Islet precursor cell (in vitro differentiated cells): ENCODE data around the gene PRSS57.
A peak's percentile ranks its signal among the peaks of the same experiment; 100 is the strongest.
"Not testable (repeated sequence)": the region's sequence is repeated elsewhere in the genome, so short reads cannot be mapped to it uniquely, and the experiment has no call there.

Source experiments
- DNase-seq: peaks from one replicate; pipeline ENCODE4 v3.0.0-alpha.2; 2018

The PRSS57 gene

GRCh38 chr19:666985-667573 is 28.2 kb downstream of the PRSS57 start:
- DNase-seq: not testable (repeated sequence)

- DNase-seq: peak; percentile 96
Observed at GRCh38 chr19:664913-665443, 30.3 kb downstream of the PRSS57 start.

- no peak for DNase-seq
Observed at GRCh38 chr19:663682-664117, 31.6 kb downstream of the PRSS57 start.

GRCh38 chr19:662962-663681 is 32.1 kb downstream of the PRSS57 start, which contains the start of gene RNF126:
Gene RNF126 (minus strand): TSS chr19:663214. CDS start chr19:663121, 93 bp downstream.
- DNase-seq: peak; percentile 92

- no peak for DNase-seq
Observed at GRCh38 chr19:662207-662961, 32.9 kb downstream of the PRSS57 start.

- DNase-seq: no peak
Observed at GRCh38 chr19:661427-662196, 33.6 kb downstream of the PRSS57 start.

- DNase-seq: no peak
Observed at GRCh38 chr19:660793-661426, 34.3 kb downstream of the PRSS57 start.

- DNase-seq: no peak
Observed at GRCh38 chr19:658916-659839, 36.1 kb downstream of the PRSS57 start.

- no peak for DNase-seq
Observed at GRCh38 chr19:658059-658839, 37.0 kb downstream of the PRSS57 start.

- DNase-seq: no peak
Observed at GRCh38 chr19:657611-658010, 37.6 kb downstream of the PRSS57 start.

- no peak for DNase-seq
Observed at GRCh38 chr19:656751-657559, 38.3 kb downstream of the PRSS57 start.

GRCh38 chr19:655691-656090 is 39.6 kb downstream of the PRSS57 start:
- DNase-seq: no peak

- DNase-seq: no peak
Observed at GRCh38 chr19:653425-653824, 41.8 kb downstream of the PRSS57 start.

- no peak for DNase-seq
Observed at GRCh38 chr19:652467-653389, 42.5 kb downstream of the PRSS57 start.

GRCh38 chr19:651991-652390 is 43.3 kb downstream of the PRSS57 start:
- DNase-seq: no peak

GRCh38 chr19:651114-651818 is 44.0 kb downstream of the PRSS57 start:
- DNase-seq: no peak

GRCh38 chr19:650121-650520 is 45.1 kb downstream of the PRSS57 start:
- no peak for DNase-seq
